Thymus (tissue), 11 donors: ENCODE measurements around the gene STAT5A. TPM values are rescaled to one million over a fixed set of nuclear protein-coding genes. Genes with fewer than 3 reads are reported as not detected.
"Not testable (repeated sequence)": the region's sequence is repeated elsewhere in the genome, so short reads cannot be mapped to it uniquely, and the experiment has no call there.

Experiments used
- DNase-seq, 9 donors: peaks; one replicate each; pipeline ENCODE4 v3.0.0-alpha.2; 2013; ENCODE audit warnings: low spot score in 9 of 9, low read depth in 6 of 9, missing footprints in 1 of 9
- H3K27ac ChIP-seq, 2 donors: one replicate each; pipeline ENCODE4 v1.5.1; 2013; ENCODE audit warnings: control low read depth in 1 of 2, low read depth in 1 of 2, low read length in 1 of 2, mild to moderate bottlenecking in 1 of 2, moderate library complexity in 1 of 2
- H3K27me3 ChIP-seq, 2 donors: one replicate each; pipeline ENCODE4 v1.5.1; 2013; ENCODE audit warnings: low read length in 1 of 2; ENCODE audit not compliant: control insufficient read depth in 2 of 2, insufficient read depth in 1 of 2
- H3K36me3 ChIP-seq, 2 donors: one replicate each; pipeline ENCODE4 v1.5.1; 2013; ENCODE audit warnings: low read length in 1 of 2, mild to moderate bottlenecking in 1 of 2, moderate library complexity in 1 of 2; ENCODE audit not compliant: control insufficient read depth in 2 of 2, insufficient read depth in 2 of 2
- H3K4me1 ChIP-seq, 2 donors: one replicate each; pipeline ENCODE4 v1.5.1; 2013; ENCODE audit warnings: low read length in 2 of 2; ENCODE audit not compliant: control insufficient read depth in 2 of 2, insufficient read depth in 2 of 2
- H3K4me3 ChIP-seq, 2 donors: one replicate each; pipeline ENCODE4 v1.5.1; 2013; ENCODE audit warnings: low read length in 2 of 2, control low read depth in 1 of 2, mild to moderate bottlenecking in 1 of 2
- H3K9me3 ChIP-seq, 2 donors: one replicate each; pipeline ENCODE4 v1.5.1; 2013; ENCODE audit warnings: low read length in 1 of 2, mild to moderate bottlenecking in 1 of 2; ENCODE audit not compliant: control insufficient read depth in 2 of 2, insufficient read depth in 1 of 2
- WGBS: extraction: QIAGEN DNeasy Blood & Tissue Kit; methylation state at CpG from one replicate; pipeline ENCODE4 v1.1.7; 2013; 5-methylcytosine and 5-hydroxymethylcytosine counted together
- polyA plus RNA-seq: library from polyadenylated mRNA; stranded (reverse); fragments of 200-250 nt; gene quantifications from one replicate; pipeline ENCODE4 v1.2.3, GENCODE V29; 2013
- total RNA-seq: library from RNA; stranded (reverse); fragments of 120-200 nt; gene quantifications from one replicate; pipeline ENCODE4 v1.2.4, GENCODE V29; 2013
- donor health status: healthy.

The STAT5A gene
- total and polyA plus RNA-seq, 2 donors: 37.6 to 47.4 TPM

- DNase-seq, H3K9me3 ChIP-seq, H3K27me3 ChIP-seq, H3K4me1 ChIP-seq, H3K4me3 ChIP-seq, H3K27ac ChIP-seq: not testable (repeated sequence)
- 96% methylated on average over 10 of the region's 10 CpGs for WGBS
- peaks cover 15 to 64% of the 10 kb centered on the region in 2 donors for H3K36me3 ChIP-seq
These were observed 11.1 kb downstream of the STAT5A start for GRCh38 chr17:42299361-42299760.

GRCh38 chr17:42299913-42300312 is 11.6 kb downstream of the STAT5A start:
- not testable (repeated sequence) for H3K9me3 ChIP-seq, H3K4me1 ChIP-seq, H3K27me3 ChIP-seq, H3K4me3 ChIP-seq, H3K27ac ChIP-seq, DNase-seq
- H3K36me3 ChIP-seq: peaks cover 20 to 63% of the 10 kb centered on the region in 2 donors
- 100% methylated on average over 2 of the region's 17 CpGs for WGBS

GRCh38 chr17:42301022-42301421 is 12.7 kb downstream of the STAT5A start:
- DNase-seq: no peak
- H3K27ac ChIP-seq: no peak overlapping the region
- peaks cover 23 to 60% of the 10 kb centered on the region in 2 donors for H3K36me3 ChIP-seq
- H3K4me3 ChIP-seq: no peak overlapping the region
- H3K4me1 ChIP-seq: peaks cover 0 to 7% of the 10 kb centered on the region in 2 donors
- H3K9me3 ChIP-seq: no peaks in the 10 kb centered on the region
- WGBS: 98% methylated on average over 9 of the region's 9 CpGs
- H3K27me3 ChIP-seq: no peaks in the 10 kb centered on the region

- 97% methylated on average over 3 of the region's 3 CpGs for WGBS
These were observed 15.4 kb downstream of the STAT5A start for GRCh38 chr17:42303694-42304093.

GRCh38 chr17:42304187-42305030 is 16.1 kb downstream of the STAT5A start:
- H3K4me1 ChIP-seq: peaks cover 2 to 37% of the 10 kb centered on the region in 2 donors
- peaks cover 0 to 3% of the 10 kb centered on the region in 2 donors for H3K9me3 ChIP-seq
- H3K27ac ChIP-seq: no peak overlapping the region
- DNase-seq: no peak
- peaks cover 35 to 77% of the 10 kb centered on the region in 2 donors for H3K36me3 ChIP-seq
- no peaks in the 10 kb centered on the region for H3K27me3 ChIP-seq
- no peak overlapping the region for H3K4me3 ChIP-seq
- 98% methylated on average over 16 of the region's 16 CpGs for WGBS

More at GRCh38 chr17:42303694-42304093, 15.4 kb downstream of the STAT5A start:
- Histone ChIP-seq H3K9me3 (peaks cover 0 to 3% of the 10 kb centered on the region in 2 donors), H3K27me3 (no peaks in the 10 kb centered on the region), H3K4me1 (peaks cover 0 to 30% of the 10 kb centered on the region in 2 donors), H3K4me3 (no peak overlapping the region), H3K27ac (no peak overlapping the region), H3K36me3 (peaks cover 32 to 72% of the 10 kb centered on the region in 2 donors)
- DNase-seq: no peak

- peaks cover 38 to 82% of the 10 kb centered on the region in 2 donors for H3K36me3 ChIP-seq
- not testable (repeated sequence) for H3K4me3 ChIP-seq, H3K27me3 ChIP-seq, H3K27ac ChIP-seq, H3K9me3 ChIP-seq, DNase-seq
- 98% methylated on average over 6 of the region's 6 CpGs for WGBS
- peaks cover 8 to 43% of the 10 kb centered on the region in 2 donors for H3K4me1 ChIP-seq
These were observed 16.7 kb downstream of the STAT5A start for GRCh38 chr17:42305031-42305330.

GRCh38 chr17:42305543-42306384 is 17.5 kb downstream of the STAT5A start:
- Histone ChIP-seq H3K9me3 (peaks cover 0 to 4% of the 10 kb centered on the region in 2 donors), H3K36me3 (peaks cover 45 to 88% of the 10 kb centered on the region in 2 donors), H3K4me1 (peaks cover 15 to 51% of the 10 kb centered on the region in 2 donors), H3K27ac (peak overlapping the region; percentile 10 to 50), H3K4me3 (no peak overlapping the region), H3K27me3 (no peaks in the 10 kb centered on the region)
- 96% methylated on average over 18 of the region's 18 CpGs for WGBS
- DNase-seq: peak in 2 of 9 donors; percentile 41 to 72

- Histone ChIP-seq H3K27me3 (no peaks in the 10 kb centered on the region), H3K9me3 (peaks cover 0 to 8% of the 10 kb centered on the region in 2 donors), H3K4me3 (no peak overlapping the region), H3K36me3 (peaks cover 41 to 88% of the 10 kb centered on the region in 2 donors), H3K4me1 (peaks cover 15 to 56% of the 10 kb centered on the region in 2 donors), H3K27ac (peak overlapping the region; percentile 48 to 50)
- DNase-seq: no peak
- over 99% methylated on average over 5 of the region's 5 CpGs for WGBS
These were observed 18.0 kb downstream of the STAT5A start for GRCh38 chr17:42306385-42306667.

GRCh38 chr17:42307362-42307927 is 19.1 kb downstream of the STAT5A start:
- peaks cover 0 to 11% of the 10 kb centered on the region in 2 donors for H3K9me3 ChIP-seq
- DNase-seq: no peak
- peak overlapping the region in 1 of 2 donors; percentile 4 for H3K27ac ChIP-seq
- H3K4me1 ChIP-seq: peaks cover 20 to 68% of the 10 kb centered on the region in 2 donors
- 96% methylated on average over 19 of the region's 19 CpGs for WGBS
- peak overlapping the region in 1 of 2 donors; percentile 8 for H3K4me3 ChIP-seq
- no peaks in the 10 kb centered on the region for H3K27me3 ChIP-seq
- peaks cover 35 to 79% of the 10 kb centered on the region in 2 donors for H3K36me3 ChIP-seq
